CD14-positive monocyte (primary cell): ENCODE results near the gene NFU1. TPM values are rescaled to one million over a fixed set of nuclear protein-coding genes. Genes with fewer than 3 reads are reported as not detected.

Experiments used
- DNase-seq, 3 donors: peaks; one replicate each; pipeline ENCODE4 v3.0.0-alpha.2; 2011 to 2022
- H2AFZ ChIP-seq: 2 replicates; pipeline ENCODE4 v1.6.0; 2012; ENCODE audit warnings: mild to moderate bottlenecking, low read depth, low read length, inconsistent platforms; ENCODE audit not compliant: insufficient read depth, poor library complexity, severe bottlenecking
- H3K27ac ChIP-seq, 2 donors: 1 replicate in 1 of 2; 2 replicates in 1 of 2; pipeline ENCODE4 v1.5.1; 2012 to 2013; ENCODE audit warnings: low read length in 2 of 2, control low read depth in 1 of 2, inconsistent platforms in 1 of 2, low read depth in 1 of 2, mild to moderate bottlenecking in 1 of 2
- H3K27me3 ChIP-seq, 2 donors: one replicate each; pipeline versions ENCODE4 v1.6.0 to v1.6.1; 2011 to 2013; ENCODE audit warnings: low read length in 2 of 2; ENCODE audit not compliant: control insufficient read depth in 2 of 2, insufficient read depth in 2 of 2
- H3K36me3 ChIP-seq, 2 donors: replicated peaks in 1 of 2; 1 replicate in 1 of 2; 2 replicates in 1 of 2; pipeline versions ENCODE4 v1.5.1 to v1.6.1; 2012 to 2013; ENCODE audit warnings: low read length in 2 of 2, control low read depth in 1 of 2, inconsistent platforms in 1 of 2, mild to moderate bottlenecking in 1 of 2; ENCODE audit not compliant: insufficient read depth in 2 of 2, control insufficient read depth in 1 of 2
- H3K4me1 ChIP-seq, 2 donors: 1 replicate in 1 of 2; 2 replicates in 1 of 2; pipeline versions ENCODE4 v1.5.1 to v1.6.1; 2012 to 2013; ENCODE audit warnings: low read length in 2 of 2, control low read depth in 1 of 2, inconsistent platforms in 1 of 2, mild to moderate bottlenecking in 1 of 2, moderate library complexity in 1 of 2; ENCODE audit not compliant: insufficient read depth in 2 of 2, control insufficient read depth in 1 of 2
- H3K4me2 ChIP-seq: replicated peaks from 2 replicates; pipeline ENCODE3; 2012; ENCODE audit warnings: low read length, moderate library complexity, mild to moderate bottlenecking; ENCODE audit not compliant: poor library complexity, severe bottlenecking; ENCODE audit errors: extremely low read depth
- H3K4me3 ChIP-seq, 3 experiments: fragments of 200-600 bp in 1 of 3; sonication (generic) in 1 of 3; replicated peaks in 1 of 3; 1 replicate in 2 of 3; 2 replicates in 1 of 3; pipeline ENCODE4 v1.5.1; 2011 to 2013; ENCODE audit warnings: low read length in 3 of 3, mild to moderate bottlenecking in 3 of 3, control low read depth in 2 of 3, low read depth in 2 of 3, inconsistent platforms in 1 of 3, moderate library complexity in 1 of 3
- H3K79me2 ChIP-seq: 2 replicates; pipeline ENCODE4 v1.6.0; 2012; ENCODE audit warnings: mild to moderate bottlenecking, control low read depth, inconsistent platforms, low read length, moderate library complexity; ENCODE audit not compliant: insufficient read depth
- H3K9ac ChIP-seq: 2 replicates; pipeline ENCODE4 v1.6.0; 2017; ENCODE audit warnings: low read length, mild to moderate bottlenecking; ENCODE audit not compliant: insufficient read depth, poor library complexity, severe bottlenecking
- H3K9me3 ChIP-seq, 2 donors: replicated peaks in 1 of 2; 1 replicate in 1 of 2; 2 replicates in 1 of 2; pipeline versions ENCODE4 v1.5.1 to v1.6.1; 2012 to 2013; ENCODE audit warnings: low read length in 2 of 2, control low read depth in 1 of 2; ENCODE audit not compliant: control insufficient read depth in 1 of 2, insufficient read depth in 1 of 2
- H4K20me1 ChIP-seq: 2 replicates; pipeline ENCODE4 v1.6.0; 2012; ENCODE audit warnings: mild to moderate bottlenecking, low read length, control low read depth, moderate library complexity; ENCODE audit not compliant: insufficient read depth
- H3K27ac Mint-ChIP-seq, 7 donors: one replicate each; pipeline ENCODE4 v1.8.0; 2020; ENCODE audit warnings: mild to moderate bottlenecking in 7 of 7, mixed read lengths in 7 of 7, moderate library complexity in 6 of 7, inconsistent platforms in 2 of 7
- H3K27me3 Mint-ChIP-seq, 3 donors: one replicate each; pipeline ENCODE4 v1.8.0; 2021 to 2022; ENCODE audit warnings: low read depth in 3 of 3, mild to moderate bottlenecking in 3 of 3, mixed read lengths in 3 of 3, moderate library complexity in 3 of 3, inconsistent platforms in 1 of 3
- H3K36me3 Mint-ChIP-seq, 2 donors: one replicate each; pipeline ENCODE4 v1.8.0; 2020; ENCODE audit warnings: mixed read lengths in 2 of 2, inconsistent platforms in 1 of 2, mild to moderate bottlenecking in 1 of 2
- H3K4me1 Mint-ChIP-seq: one replicate; pipeline ENCODE4 v1.8.0; 2020; ENCODE audit warnings: mild to moderate bottlenecking, mixed read lengths
- H3K4me3 Mint-ChIP-seq, 2 donors: one replicate each; pipeline ENCODE4 v1.8.0; 2020; ENCODE audit warnings: mild to moderate bottlenecking in 2 of 2, mixed read lengths in 2 of 2, moderate library complexity in 1 of 2
- H3K9me3 Mint-ChIP-seq, 7 donors: one replicate each; pipeline ENCODE4 v1.8.0; 2020 to 2022; ENCODE audit warnings: mixed read lengths in 7 of 7, mild to moderate bottlenecking in 6 of 7, moderate library complexity in 6 of 7, inconsistent platforms in 2 of 7
- CTCF ChIP-seq: fragments of 200-600 bp; IDR thresholded peaks from one replicate; pipeline ENCODE4 v1.8.0; 2022; ENCODE audit warnings: antibody characterized with exemption, mild to moderate bottlenecking
- WGBS: methylation state at CpG from one replicate; pipeline ENCODE4 v1.1.5; 2013; ENCODE audit warnings: missing lambda C conversion rate; ENCODE audit not compliant: insufficient coverage; 5-methylcytosine and 5-hydroxymethylcytosine counted together
- intact Hi-C, 2 donors: fragments of 100-400 bp; cut with micrococcal nuclease; formaldehyde crosslinking; loops; one replicate each; pipeline versions ENCODE4 v1.15.0 to v1.15.1; 2023
- polyA plus RNA-seq, 3 donors: library from polyadenylated mRNA; depleted of rRNA in 1 of 3; unstranded in 2 of 3; stranded (reverse) in 1 of 3; fragments of 300-500 nt in 2 of 3; fragments of >200 nt in 1 of 3; fragmentation: Illumina TruSeq in 2 of 3; gene quantifications; 1 replicate in 2 of 3; 2 replicates in 1 of 3; pipeline ENCODE4 v1.2.3, GENCODE V29; 2012 to 2021

Gene NFU1
- polyA plus RNA-seq, 3 donors, result 10.5 to 56.1 (median 43.0) TPM

- intact Hi-C loops, result no loop called here
- Mint-ChIP-seq H3K4me1 (no peaks in the 10 kb centered on the region), H3K36me3 (peaks cover 35 to 46% of the 10 kb centered on the region in 2 donors), H3K4me3 (no peak overlapping the region), H3K27ac (no peak overlapping the region), H3K27me3 (peaks cover 0 to 2% (median 0%) of the 10 kb centered on the region in 3 donors), H3K9me3 (no peaks in the 10 kb centered on the region)
- Histone ChIP-seq H3K4me2 (no peak overlapping the region), H3K79me2 (no peaks in the 10 kb centered on the region), H3K9ac (no peak overlapping the region), H3K27ac (no peak overlapping the region), H3K36me3 (peaks cover 17 to 48% of the 10 kb centered on the region in 2 donors), H2AFZ (no peak overlapping the region), H3K4me1 (no peaks in the 10 kb centered on the region), H4K20me1 (no peaks in the 10 kb centered on the region), H3K27me3 (no peaks in the 10 kb centered on the region), H3K9me3 (no peaks in the 10 kb centered on the region), H3K4me3 (no peak overlapping the region)
- no CpG with 5 or more reads among the region's 3 CpGs for WGBS
- TF ChIP-seq CTCF, result no peak
- DNase-seq, result no peak
Measured at GRCh38 chr2:69462780-69463179, 25.5 kb upstream of the NFU1 start.

GRCh38 chr2:69461404-69461803, 24.2 kb upstream of the NFU1 start:
- Mint-ChIP-seq H3K36me3 (peaks cover 30 to 41% of the 10 kb centered on the region in 2 donors), H3K27ac (no peak overlapping the region), H3K4me1 (peaks cover 5% of the 10 kb centered on the region), H3K9me3 (no peaks in the 10 kb centered on the region), H3K27me3 (peaks cover 0 to 5% (median 0%) of the 10 kb centered on the region in 3 donors), H3K4me3 (no peak overlapping the region)
- Histone ChIP-seq H3K36me3 (peaks cover 17 to 35% of the 10 kb centered on the region in 2 donors), H3K79me2 (no peaks in the 10 kb centered on the region), H3K27ac (no peak overlapping the region), H4K20me1 (no peaks in the 10 kb centered on the region), H3K4me3 (no peak overlapping the region), H3K9me3 (no peaks in the 10 kb centered on the region), H3K4me1 (no peaks in the 10 kb centered on the region), H3K9ac (no peak overlapping the region), H2AFZ (no peak overlapping the region), H3K27me3 (no peaks in the 10 kb centered on the region), H3K4me2 (no peak overlapping the region)
- no CpG with 5 or more reads among the region's 6 CpGs for WGBS
- no peak for DNase-seq
- intact Hi-C loops, result no loop called here
- no peak for TF ChIP-seq CTCF
